GM12864 (cell line): ENCODE results near the gene PTPN14.

Experiments
- DNase-seq: peaks from one replicate; pipeline ENCODE4 v3.0.0-alpha.2; 2011; ENCODE audit warnings: low read depth
- H3K4me3 ChIP-seq: 2 replicates; pipeline ENCODE4 v1.5.1; 2011; ENCODE audit warnings: mild to moderate bottlenecking, low read depth, low read length, control low read depth
- TF ChIP-seq, protein P1 (sequence below): IDR thresholded peaks from 2 replicates; pipeline ENCODE4 v1.5.1; 2011; ENCODE audit warnings: low read depth, mild to moderate bottlenecking, moderate library complexity, low read length, control low read depth, inconsistent platforms; ENCODE audit errors: missing control alignments

PTPN14 gene

GRCh38 chr1:214440219-214440965, 111.0 kb downstream of the PTPN14 start:
- DNase-seq = no peak
- H3K4me3 ChIP-seq = no peak overlapping the region
- TF ChIP-seq, protein P1, sequence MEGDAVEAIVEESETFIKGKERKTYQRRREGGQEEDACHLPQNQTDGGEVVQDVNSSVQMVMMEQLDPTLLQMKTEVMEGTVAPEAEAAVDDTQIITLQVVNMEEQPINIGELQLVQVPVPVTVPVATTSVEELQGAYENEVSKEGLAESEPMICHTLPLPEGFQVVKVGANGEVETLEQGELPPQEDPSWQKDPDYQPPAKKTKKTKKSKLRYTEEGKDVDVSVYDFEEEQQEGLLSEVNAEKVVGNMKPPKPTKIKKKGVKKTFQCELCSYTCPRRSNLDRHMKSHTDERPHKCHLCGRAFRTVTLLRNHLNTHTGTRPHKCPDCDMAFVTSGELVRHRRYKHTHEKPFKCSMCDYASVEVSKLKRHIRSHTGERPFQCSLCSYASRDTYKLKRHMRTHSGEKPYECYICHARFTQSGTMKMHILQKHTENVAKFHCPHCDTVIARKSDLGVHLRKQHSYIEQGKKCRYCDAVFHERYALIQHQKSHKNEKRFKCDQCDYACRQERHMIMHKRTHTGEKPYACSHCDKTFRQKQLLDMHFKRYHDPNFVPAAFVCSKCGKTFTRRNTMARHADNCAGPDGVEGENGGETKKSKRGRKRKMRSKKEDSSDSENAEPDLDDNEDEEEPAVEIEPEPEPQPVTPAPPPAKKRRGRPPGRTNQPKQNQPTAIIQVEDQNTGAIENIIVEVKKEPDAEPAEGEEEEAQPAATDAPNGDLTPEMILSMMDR = no peak

DNA sequence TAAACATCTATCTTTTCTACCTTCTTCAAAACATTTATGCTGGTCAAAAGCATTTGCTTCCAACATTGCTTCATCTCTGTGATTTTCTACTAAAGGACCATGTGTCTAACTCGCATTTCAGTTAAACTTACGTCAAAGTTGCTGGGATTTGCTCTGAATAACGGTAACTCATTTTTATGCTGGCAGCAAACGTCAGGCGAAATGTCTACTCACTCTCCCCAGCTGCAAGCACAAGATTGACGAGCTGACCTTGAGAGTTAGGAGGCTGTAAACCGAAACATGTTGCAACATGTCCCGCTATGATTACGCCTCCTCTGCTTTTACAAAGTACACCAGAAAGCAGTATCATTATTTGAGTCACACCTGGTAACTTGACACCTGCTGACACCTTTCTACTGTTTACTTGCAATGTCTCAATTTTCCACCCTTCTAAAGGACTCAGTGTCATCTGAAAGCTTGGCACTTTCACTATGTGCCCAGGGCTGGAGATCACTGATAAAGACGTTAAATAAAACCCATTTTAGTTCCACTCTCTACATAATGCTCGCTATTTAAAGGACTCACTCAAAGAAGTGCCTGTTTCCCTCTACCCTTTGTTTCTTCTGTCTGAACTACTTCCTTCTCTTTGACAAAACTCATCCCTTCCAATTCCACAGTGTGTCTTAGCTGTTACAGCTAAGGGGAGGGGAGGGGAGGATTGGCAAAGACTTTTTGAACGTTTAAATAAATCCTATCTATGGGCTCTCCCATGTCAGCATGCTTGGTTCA, 111.9 kb downstream of the PTPN14 start:
- no peak overlapping the region for H3K4me3 ChIP-seq
- TF ChIP-seq, protein P1 = no peak
- DNase-seq = peak; percentile 76

DNA sequence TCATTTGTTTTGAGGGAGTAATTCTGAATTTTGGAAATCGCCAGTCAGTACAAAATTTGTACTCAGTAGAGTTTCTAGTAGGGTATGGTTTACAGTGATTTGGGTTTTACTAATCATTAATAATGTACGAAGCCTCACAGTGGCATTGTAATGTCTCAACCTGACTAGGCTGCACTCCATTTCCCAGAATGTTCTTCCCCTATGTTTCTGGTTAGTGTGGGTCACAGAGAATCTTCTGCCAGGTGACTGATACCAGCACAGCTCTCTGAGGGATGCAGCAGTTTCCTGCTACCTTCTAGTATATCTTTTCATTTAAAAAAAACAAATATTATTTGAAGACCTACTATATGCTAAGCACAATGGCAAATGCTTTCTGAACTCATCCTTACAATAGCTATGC, 112.9 kb downstream of the PTPN14 start:
- TF ChIP-seq, protein P1 = no peak
- no peak for DNase-seq
- no peak overlapping the region for H3K4me3 ChIP-seq

DNA sequence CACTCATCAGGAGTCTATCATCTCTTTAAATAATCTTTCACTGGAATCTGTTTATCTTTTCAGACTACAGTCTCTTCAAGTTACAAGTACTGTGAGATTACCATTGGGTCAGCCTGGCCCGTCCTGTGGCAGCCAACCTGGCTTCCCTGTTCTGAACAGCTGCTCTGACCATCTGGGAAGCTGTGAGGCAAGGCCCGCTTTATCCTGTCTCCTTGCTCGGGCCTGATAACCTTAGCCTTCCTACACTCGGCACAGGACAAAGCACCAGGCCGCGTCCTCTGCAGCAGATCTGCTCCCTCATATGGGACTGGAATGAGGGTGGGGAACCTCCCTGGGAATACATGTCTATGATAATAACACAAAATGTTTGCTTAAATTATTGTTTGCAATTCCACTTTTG, 113.3 kb downstream of the PTPN14 start:
- H3K4me3 ChIP-seq = no peak overlapping the region
- TF ChIP-seq, protein P1 = no peak
- DNase-seq = no peak

DNA sequence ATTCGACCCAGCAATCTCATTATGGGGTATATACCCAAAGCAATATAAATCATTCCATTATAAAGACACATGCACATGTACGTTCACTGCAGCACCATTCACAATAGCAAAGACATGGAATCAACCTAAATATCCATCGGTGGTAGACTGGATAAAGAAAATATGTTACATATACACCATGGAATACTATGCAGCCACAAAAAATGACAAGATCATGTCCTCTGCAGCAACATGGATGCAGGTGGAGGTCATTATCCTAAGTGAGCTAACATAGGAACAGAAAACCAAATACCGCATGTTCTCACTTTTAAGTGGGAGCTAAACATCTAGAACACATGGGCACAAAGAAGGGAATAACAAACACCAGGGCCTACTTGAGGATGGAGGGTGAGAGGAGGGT, 115.5 kb downstream of the PTPN14 start:
- no peak for DNase-seq
- TF ChIP-seq, protein P1 = no peak
- H3K4me3 ChIP-seq = no peak overlapping the region

DNA sequence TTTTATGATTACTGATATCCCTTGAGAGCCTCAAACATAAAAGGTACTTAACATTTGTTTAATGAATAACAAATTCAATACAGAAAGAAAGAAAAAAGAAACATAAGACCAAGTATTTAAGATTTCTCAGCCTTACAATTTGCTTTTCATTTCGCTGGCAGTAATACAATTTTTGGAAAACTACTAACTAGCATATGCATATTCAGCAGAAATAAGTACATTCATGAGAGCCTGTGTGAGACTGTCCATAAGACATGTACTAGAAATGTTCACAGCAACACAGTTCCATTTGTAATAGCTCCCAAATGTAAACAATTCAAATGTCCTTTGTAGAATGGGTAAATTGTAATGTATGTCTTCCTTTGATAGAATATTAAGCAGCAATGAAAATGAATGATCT, 119.2 kb downstream of the PTPN14 start:
- no peak for DNase-seq
- no peak overlapping the region for H3K4me3 ChIP-seq
- TF ChIP-seq, protein P1 = no peak
